ENCODE results near the gene FLAD1. TPM values are rescaled to one million over a fixed set of nuclear protein-coding genes. Genes with fewer than 3 reads are reported as not detected.

The FLAD1 gene
- total and polyA plus RNA-seq, 2 donors (not counting 1 experiment from before 2014, with no cell fraction given), result 11.8 to 24.9 TPM

DNA sequence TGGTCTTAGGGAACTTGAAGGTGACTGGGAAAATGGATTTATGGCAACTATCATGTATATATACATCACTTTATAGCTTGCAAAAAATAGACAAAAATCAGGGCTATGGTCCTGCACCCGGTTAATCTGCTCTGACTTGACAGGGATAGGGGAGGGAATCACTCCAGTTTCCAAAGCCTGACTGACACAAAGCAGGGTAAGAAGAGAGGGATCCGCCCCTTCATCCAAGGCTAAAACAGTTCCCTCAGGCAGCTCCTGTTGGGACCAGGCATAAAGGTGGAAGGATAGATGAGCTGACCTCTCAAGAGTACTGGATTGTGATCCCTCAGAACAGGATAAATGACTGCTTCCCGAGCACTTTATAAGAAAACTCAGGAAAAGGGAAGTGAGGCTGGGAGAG lies 28.6 kb upstream of the FLAD1 start:
- Histone ChIP-seq H3K4me1 (ENCODE audit: control insufficient read depth, extremely low read depth, insufficient read depth, low read length) (peaks cover 11% of the 10 kb centered on the region), H3K9ac (ENCODE audit: insufficient read depth, low read length) (no peak overlapping the region), H3K27ac (ENCODE audit: insufficient read depth, low read length) (no peak overlapping the region), H3K79me2 (ENCODE audit: control insufficient read depth, insufficient read depth, low read length) (peaks cover under 1% of the 10 kb centered on the region), H3K4me3 (replicated peaks in 1 of 4; ENCODE audit: control extremely low read depth in 1 of 4, insufficient read depth in 1 of 4, low read depth in 3 of 4, low read length in 4 of 4) (peak overlapping the region in 1 of 4 experiments; percentile 83), H4K20me1 (ENCODE audit: control insufficient read depth, extremely low read depth, insufficient read depth, low read length) (no peaks in the 10 kb centered on the region), H3K36me3 (ENCODE audit: control insufficient read depth, insufficient read depth, low read length) (peaks cover 5% of the 10 kb centered on the region), H3K27me3 (ENCODE audit: control insufficient read depth, insufficient read depth, low read length) (no peaks in the 10 kb centered on the region), H2AFZ (ENCODE audit: low read length) (no peak overlapping the region), H3K4me2 (ENCODE audit: extremely low read depth, insufficient read depth, low read length) (no peak overlapping the region), H3K9me3 (ENCODE audit: control insufficient read depth, insufficient read depth, low read depth, low read length) (no peaks in the 10 kb centered on the region)
- no peak for TF ChIP-seq EZH2 (IDR thresholded peaks at IDR 0.05; ENCODE audit: low read length, missing control alignments)
- TF ChIP-seq, protein P1, sequence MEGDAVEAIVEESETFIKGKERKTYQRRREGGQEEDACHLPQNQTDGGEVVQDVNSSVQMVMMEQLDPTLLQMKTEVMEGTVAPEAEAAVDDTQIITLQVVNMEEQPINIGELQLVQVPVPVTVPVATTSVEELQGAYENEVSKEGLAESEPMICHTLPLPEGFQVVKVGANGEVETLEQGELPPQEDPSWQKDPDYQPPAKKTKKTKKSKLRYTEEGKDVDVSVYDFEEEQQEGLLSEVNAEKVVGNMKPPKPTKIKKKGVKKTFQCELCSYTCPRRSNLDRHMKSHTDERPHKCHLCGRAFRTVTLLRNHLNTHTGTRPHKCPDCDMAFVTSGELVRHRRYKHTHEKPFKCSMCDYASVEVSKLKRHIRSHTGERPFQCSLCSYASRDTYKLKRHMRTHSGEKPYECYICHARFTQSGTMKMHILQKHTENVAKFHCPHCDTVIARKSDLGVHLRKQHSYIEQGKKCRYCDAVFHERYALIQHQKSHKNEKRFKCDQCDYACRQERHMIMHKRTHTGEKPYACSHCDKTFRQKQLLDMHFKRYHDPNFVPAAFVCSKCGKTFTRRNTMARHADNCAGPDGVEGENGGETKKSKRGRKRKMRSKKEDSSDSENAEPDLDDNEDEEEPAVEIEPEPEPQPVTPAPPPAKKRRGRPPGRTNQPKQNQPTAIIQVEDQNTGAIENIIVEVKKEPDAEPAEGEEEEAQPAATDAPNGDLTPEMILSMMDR (conservative IDR thresholded peaks at IDR 0.05 in 1 of 2, IDR thresholded peaks at IDR 0.05 in 1 of 2; ENCODE audit: low read depth in 1 of 2, low read length in 2 of 2), result no peak
- no peak for DNase-seq (ENCODE audit: low read depth in 2 of 2)

DNA sequence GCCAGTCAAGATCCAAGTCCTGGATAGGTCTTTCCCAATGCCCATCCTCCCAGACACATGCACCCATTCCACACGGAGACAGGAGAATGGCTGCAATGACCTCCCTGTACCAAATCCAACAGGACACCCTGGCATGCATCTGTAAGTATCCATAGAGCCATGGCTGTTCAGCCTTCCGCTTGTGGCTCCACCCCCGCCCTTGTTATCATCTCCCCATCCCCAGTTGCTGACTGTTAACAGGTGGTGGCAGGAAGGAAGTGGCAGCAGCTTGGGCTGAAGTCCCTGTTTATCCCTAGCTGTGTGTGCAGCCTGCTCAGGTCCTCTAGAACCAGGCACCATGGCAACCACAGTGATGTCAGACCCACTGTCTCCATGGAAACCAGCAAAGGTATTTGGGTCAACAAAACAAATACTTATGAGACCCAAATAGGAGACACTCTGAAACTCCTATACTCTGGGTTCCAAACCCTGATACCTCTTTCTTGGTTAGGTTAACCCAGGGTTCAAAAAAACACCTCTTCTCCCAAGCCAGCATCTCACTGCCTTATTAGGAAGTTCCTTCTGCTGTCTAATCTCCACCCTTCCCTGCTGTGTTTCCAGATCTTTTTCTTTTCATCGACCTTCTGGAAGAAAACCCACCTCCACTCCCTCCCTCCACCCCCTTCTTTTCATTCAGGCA lies 28.0 kb upstream of the FLAD1 start:
- Histone ChIP-seq H3K36me3 (ENCODE audit: control insufficient read depth, insufficient read depth, low read length) (peaks cover 5% of the 10 kb centered on the region), H2AFZ (ENCODE audit: low read length) (no peak overlapping the region), H3K27ac (ENCODE audit: insufficient read depth, low read length) (peak overlapping the region; percentile 81), H3K4me3 (replicated peaks in 1 of 4; ENCODE audit: control extremely low read depth in 1 of 4, insufficient read depth in 1 of 4, low read depth in 3 of 4, low read length in 4 of 4) (peak overlapping the region; percentile 59 to 83 (median 72)), H3K9me3 (ENCODE audit: control insufficient read depth, insufficient read depth, low read depth, low read length) (no peaks in the 10 kb centered on the region), H3K4me2 (ENCODE audit: extremely low read depth, insufficient read depth, low read length) (peak overlapping the region; percentile 99), H3K27me3 (ENCODE audit: control insufficient read depth, insufficient read depth, low read length) (no peaks in the 10 kb centered on the region), H4K20me1 (ENCODE audit: control insufficient read depth, extremely low read depth, insufficient read depth, low read length) (no peaks in the 10 kb centered on the region), H3K79me2 (ENCODE audit: control insufficient read depth, insufficient read depth, low read length) (peaks cover 3% of the 10 kb centered on the region), H3K9ac (ENCODE audit: insufficient read depth, low read length) (peak overlapping the region; percentile 73), H3K4me1 (ENCODE audit: control insufficient read depth, extremely low read depth, insufficient read depth, low read length) (peaks cover 11% of the 10 kb centered on the region)
- peak; percentile 68 to 79 for DNase-seq (ENCODE audit: low read depth in 2 of 2)
- TF ChIP-seq, protein P1 (conservative IDR thresholded peaks at IDR 0.05 in 1 of 2, IDR thresholded peaks at IDR 0.05 in 1 of 2; ENCODE audit: low read depth in 1 of 2, low read length in 2 of 2), result no peak
- no peak for TF ChIP-seq EZH2 (IDR thresholded peaks at IDR 0.05; ENCODE audit: low read length, missing control alignments)

DNA sequence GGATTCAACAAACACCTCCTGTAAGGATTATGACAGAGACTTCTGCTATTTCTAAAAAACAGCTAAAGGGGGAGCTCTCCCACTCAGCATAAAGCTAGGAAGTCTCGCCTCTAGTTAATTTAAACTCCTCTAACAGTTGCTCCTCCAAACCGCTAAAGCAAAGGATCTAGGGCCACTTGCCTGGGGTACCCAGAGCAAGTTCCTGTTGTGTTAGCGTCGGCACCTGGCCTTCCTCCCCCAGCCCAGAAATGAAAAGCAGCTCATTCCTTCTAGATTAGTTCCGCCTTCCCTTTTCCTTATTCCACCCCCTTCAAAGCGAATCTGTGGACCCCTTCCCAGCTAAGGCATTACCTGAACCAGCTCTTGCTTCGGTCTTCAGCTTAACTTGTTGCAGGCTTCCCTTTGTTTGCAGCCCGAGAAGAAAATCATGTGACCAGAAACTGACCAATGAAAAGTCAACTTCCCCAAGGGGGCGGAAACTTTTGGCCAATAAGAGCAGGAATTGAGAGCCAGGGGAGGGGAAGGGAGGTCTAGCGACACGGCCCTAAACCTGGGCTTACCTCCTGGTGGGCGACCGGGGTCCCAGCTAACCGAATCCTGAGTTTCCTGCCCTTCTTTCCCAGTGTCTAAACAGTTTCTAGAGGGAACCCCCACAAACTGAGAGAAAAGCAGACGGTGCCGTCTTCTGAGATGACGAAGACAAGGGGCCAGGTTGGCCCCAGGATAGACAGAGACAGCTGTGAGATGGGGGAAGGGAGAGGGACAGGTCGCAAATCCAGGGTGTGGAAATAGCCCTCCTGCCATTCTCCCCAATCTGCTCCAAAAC lies 27.2 kb upstream of the FLAD1 start, which contains the start of gene PBXIP1:
Gene PBXIP1 (minus strand): TSS at position 382 of the 826 bp plus-strand sequence. CDS start 2,378 bp downstream, outside the sequence.
- Histone ChIP-seq H3K9ac (ENCODE audit: insufficient read depth, low read length) (peak within 1 kb of the TSS; percentile 73), H3K79me2 (ENCODE audit: control insufficient read depth, insufficient read depth, low read length) (peaks cover 9% of the 10 kb centered on the region), H4K20me1 (ENCODE audit: control insufficient read depth, extremely low read depth, insufficient read depth, low read length) (no peaks in the 10 kb centered on the region), H3K27ac (ENCODE audit: insufficient read depth, low read length) (peak within 1 kb of the TSS; percentile 81), H3K4me3 (replicated peaks in 1 of 4; ENCODE audit: control extremely low read depth in 1 of 4, insufficient read depth in 1 of 4, low read depth in 3 of 4, low read length in 4 of 4) (peak within 1 kb of the TSS; percentile 59 to 83 (median 72)), H3K9me3 (ENCODE audit: control insufficient read depth, insufficient read depth, low read depth, low read length) (no peaks in the 10 kb centered on the region), H3K27me3 (ENCODE audit: control insufficient read depth, insufficient read depth, low read length) (no peaks in the 10 kb centered on the region), H3K36me3 (ENCODE audit: control insufficient read depth, insufficient read depth, low read length) (peaks cover 5% of the 10 kb centered on the region), H2AFZ (ENCODE audit: low read length) (peak within 1 kb of the TSS; percentile 66), H3K4me1 (ENCODE audit: control insufficient read depth, extremely low read depth, insufficient read depth, low read length) (peaks cover 16% of the 10 kb centered on the region), H3K4me2 (ENCODE audit: extremely low read depth, insufficient read depth, low read length) (peak within 1 kb of the TSS; percentile 99)
- DNase-seq (ENCODE audit: low read depth in 2 of 2), result peak; percentile 86 to 89
- TF ChIP-seq, protein P1 (conservative IDR thresholded peaks at IDR 0.05 in 1 of 2, IDR thresholded peaks at IDR 0.05 in 1 of 2; ENCODE audit: low read depth in 1 of 2, low read length in 2 of 2), result peak; percentile 42 to 44
- TF ChIP-seq EZH2 (IDR thresholded peaks at IDR 0.05; ENCODE audit: low read length, missing control alignments), result no peak

Measured in fibroblast of lung (primary cell).